ENCODE data around the gene PAN3. TPM values are rescaled to one million over a fixed set of nuclear protein-coding genes. Genes with fewer than 3 reads are reported as not detected.

PAN3 gene
- total RNA-seq, 1 donor from 2014 or later, result 36.1 TPM

- H3K36me3 ChIP-seq, result no peaks in the 10 kb centered on the region
- no peaks in the 10 kb centered on the region for H3K27me3 ChIP-seq
- no peaks in the 10 kb centered on the region for H3K9me3 ChIP-seq
- TF ChIP-seq CTCF (IDR thresholded peaks at IDR 0.05), result no peak
- no peak for TF ChIP-seq POLR2AphosphoS5 (IDR thresholded peaks at IDR 0.05; ENCODE audit: insufficient read depth in 1 of 2, low read depth in 1 of 2)
- TF ChIP-seq POLR2A (IDR thresholded peaks at IDR 0.05), result no peak
- no peak overlapping the region for H3K27ac ChIP-seq
- no peak overlapping the region for H3K4me3 ChIP-seq
- intact Hi-C loops (cut with DNase I), result no loop called here
- peaks cover 5% of the 10 kb centered on the region for H3K4me1 ChIP-seq
- no peak for DNase-seq (ENCODE audit: extremely low spot score in 2 of 2)
Observed at GRCh38 chr13:28171266-28171665, 32.9 kb downstream of the PAN3 start.

- no peaks in the 10 kb centered on the region for H3K9me3 ChIP-seq
- H3K27me3 ChIP-seq, result no peaks in the 10 kb centered on the region
- TF ChIP-seq CTCF (IDR thresholded peaks at IDR 0.05) (no peak), POLR2AphosphoS5 (IDR thresholded peaks at IDR 0.05; ENCODE audit: insufficient read depth in 1 of 2, low read depth in 1 of 2) (no peak), POLR2A (IDR thresholded peaks at IDR 0.05) (no peak)
- no peak overlapping the region for H3K4me3 ChIP-seq
- DNase-seq (ENCODE audit: extremely low spot score in 2 of 2), result no peak
- no peak overlapping the region for H3K27ac ChIP-seq
- H3K4me1 ChIP-seq, result no peaks in the 10 kb centered on the region
- intact Hi-C loops (cut with DNase I), result no loop called here
- peaks cover 0 to 5% of the 10 kb centered on the region in 2 donors for H3K36me3 ChIP-seq
Observed at GRCh38 chr13:28172947-28173346, 34.6 kb downstream of the PAN3 start.

- Histone ChIP-seq H3K36me3 (peaks cover 0 to 5% of the 10 kb centered on the region in 2 donors), H3K4me3 (no peak overlapping the region), H3K27me3 (no peaks in the 10 kb centered on the region), H3K4me1 (no peaks in the 10 kb centered on the region), H3K9me3 (no peaks in the 10 kb centered on the region), H3K27ac (no peak overlapping the region)
- TF ChIP-seq POLR2AphosphoS5 (IDR thresholded peaks at IDR 0.05; ENCODE audit: insufficient read depth in 1 of 2, low read depth in 1 of 2) (no peak), CTCF (IDR thresholded peaks at IDR 0.05) (no peak), POLR2A (IDR thresholded peaks at IDR 0.05) (no peak)
- intact Hi-C loops (cut with DNase I), result no loop called here
- DNase-seq (ENCODE audit: extremely low spot score in 2 of 2), result no peak
Observed at GRCh38 chr13:28173793-28174192, 35.4 kb downstream of the PAN3 start.

- intact Hi-C loops (cut with DNase I), result no loop called here
- H3K27ac ChIP-seq, result no peak overlapping the region
- no peaks in the 10 kb centered on the region for H3K9me3 ChIP-seq
- TF ChIP-seq CTCF (IDR thresholded peaks at IDR 0.05) (no peak), POLR2AphosphoS5 (IDR thresholded peaks at IDR 0.05; ENCODE audit: insufficient read depth in 1 of 2, low read depth in 1 of 2) (no peak), POLR2A (IDR thresholded peaks at IDR 0.05) (no peak)
- H3K27me3 ChIP-seq, result no peaks in the 10 kb centered on the region
- no peaks in the 10 kb centered on the region for H3K4me1 ChIP-seq
- H3K36me3 ChIP-seq, result peaks cover 0 to 5% of the 10 kb centered on the region in 2 donors
- H3K4me3 ChIP-seq, result no peak overlapping the region
- no peak for DNase-seq (ENCODE audit: extremely low spot score in 2 of 2)
Observed at GRCh38 chr13:28177327-28177726, 39.0 kb downstream of the PAN3 start.

- intact Hi-C loops (cut with DNase I), result no loop called here
Observed at GRCh38 chr13:28177877-28178276, 39.5 kb downstream of the PAN3 start.

More at GRCh38 chr13:28177877-28178276, 39.5 kb downstream of the PAN3 start:
- H3K36me3 ChIP-seq, result peaks cover 0 to 5% of the 10 kb centered on the region in 2 donors
- TF ChIP-seq POLR2A (IDR thresholded peaks at IDR 0.05), result no peak
- DNase-seq (ENCODE audit: extremely low spot score in 2 of 2), result no peak
- H3K4me3 ChIP-seq, result no peak overlapping the region
- H3K27ac ChIP-seq, result no peak overlapping the region
- H3K9me3 ChIP-seq, result no peaks in the 10 kb centered on the region
- H3K4me1 ChIP-seq, result no peaks in the 10 kb centered on the region
- H3K27me3 ChIP-seq, result no peaks in the 10 kb centered on the region
